Measurements from ENCODE around the gene DEUP1. TPM values are rescaled to one million over a fixed set of nuclear protein-coding genes. Genes with fewer than 3 reads are reported as not detected.

The DEUP1 gene
- total RNA-seq, 1 experiment from 2014 or later: 0.44 TPM

DNA sequence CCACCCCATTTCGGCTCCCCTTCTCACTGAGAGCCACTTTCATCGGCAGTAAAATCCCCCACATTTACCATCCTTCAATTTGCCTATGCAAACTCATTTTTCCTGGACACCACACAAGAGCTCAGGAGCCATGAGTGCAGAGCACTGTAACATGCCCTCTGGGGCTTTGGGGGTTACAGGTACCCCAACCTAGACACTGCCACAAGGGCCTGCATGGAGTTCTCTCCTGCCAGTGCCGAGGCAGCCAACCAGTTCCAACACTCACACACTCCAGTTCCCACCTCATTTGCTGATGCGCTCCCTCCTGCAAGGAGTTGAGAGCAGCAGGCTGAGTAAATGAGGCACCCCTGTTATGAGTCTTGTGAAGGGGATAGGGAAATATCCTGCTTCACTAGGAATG, 136.5 kb downstream of the DEUP1 start (continued):
- no peak for TF ChIP-seq ZNF121 (CRISPR knock-in tag; IDR thresholded peaks at IDR 0.05)
- no peak for TF ChIP-seq SMAD4 (CRISPR knock-in tag; IDR thresholded peaks at IDR 0.05)

DNA sequence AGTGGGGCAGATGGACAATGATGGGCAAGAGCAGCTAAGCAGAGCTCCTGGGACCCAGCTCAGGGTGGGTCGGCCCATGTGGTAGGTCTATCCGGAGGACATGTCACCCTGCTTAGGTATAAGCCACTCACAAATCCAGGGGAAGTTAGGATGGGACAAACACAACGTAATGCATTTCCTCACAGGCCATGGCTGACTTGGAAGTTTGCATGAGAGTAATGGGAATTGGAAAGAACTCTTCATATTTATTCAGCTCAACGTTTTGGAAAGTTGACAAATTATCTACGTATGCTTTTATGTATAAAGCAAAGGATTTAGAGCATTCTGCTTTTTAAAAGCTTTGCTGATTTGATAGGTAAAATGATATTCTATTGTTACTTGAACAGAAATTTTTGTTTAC, 137.7 kb downstream of the DEUP1 start:
- ATAC-seq (no peak), DNase-seq (ENCODE audit: low spot score) (no peak)
- no peaks in the 10 kb centered on the region for H3K9me3 Mint-ChIP-seq
- no peaks in the 10 kb centered on the region for H3K36me3 Mint-ChIP-seq
- ChIA-PET CTCF (no interaction called here), POLR2A (no interaction called here)
- H3K27me3 Mint-ChIP-seq (ENCODE audit: low read depth): no peaks in the 10 kb centered on the region
- TF ChIP-seq MXD4 (CRISPR knock-in tag; IDR thresholded peaks at IDR 0.05; ENCODE audit: borderline replicate concordance) (no peak), ZBTB21 (CRISPR knock-in tag; IDR thresholded peaks at IDR 0.05; ENCODE audit: borderline replicate concordance) (no peak), ETV6 (CRISPR knock-in tag; IDR thresholded peaks at IDR 0.05) (no peak), PRRX2 (CRISPR knock-in tag; IDR thresholded peaks at IDR 0.05) (no peak), ZNF423 (CRISPR knock-in tag; IDR thresholded peaks at IDR 0.05) (no peak), ZNF416 (CRISPR knock-in tag; IDR thresholded peaks at IDR 0.05) (no peak), ZNF317 (CRISPR knock-in tag; IDR thresholded peaks at IDR 0.05; ENCODE audit: borderline replicate concordance, low read depth) (no peak)
- TF ChIP-seq, protein P1, sequence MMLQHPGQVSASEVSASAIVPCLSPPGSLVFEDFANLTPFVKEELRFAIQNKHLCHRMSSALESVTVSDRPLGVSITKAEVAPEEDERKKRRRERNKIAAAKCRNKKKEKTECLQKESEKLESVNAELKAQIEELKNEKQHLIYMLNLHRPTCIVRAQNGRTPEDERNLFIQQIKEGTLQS (CRISPR knock-in tag; conservative IDR thresholded peaks at IDR 0.05): no peak
- TF ChIP-seq, protein P2, sequence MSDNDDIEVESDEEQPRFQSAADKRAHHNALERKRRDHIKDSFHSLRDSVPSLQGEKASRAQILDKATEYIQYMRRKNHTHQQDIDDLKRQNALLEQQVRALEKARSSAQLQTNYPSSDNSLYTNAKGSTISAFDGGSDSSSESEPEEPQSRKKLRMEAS (CRISPR knock-in tag; IDR thresholded peaks at IDR 0.05): no peak
- H3K4me3 Mint-ChIP-seq: no peak overlapping the region
- peaks cover 7% of the 10 kb centered on the region for H3K4me1 Mint-ChIP-seq
- peak overlapping the region; percentile 25; the same call in 1 of the 2 replicates for H3K27ac Mint-ChIP-seq

DNA sequence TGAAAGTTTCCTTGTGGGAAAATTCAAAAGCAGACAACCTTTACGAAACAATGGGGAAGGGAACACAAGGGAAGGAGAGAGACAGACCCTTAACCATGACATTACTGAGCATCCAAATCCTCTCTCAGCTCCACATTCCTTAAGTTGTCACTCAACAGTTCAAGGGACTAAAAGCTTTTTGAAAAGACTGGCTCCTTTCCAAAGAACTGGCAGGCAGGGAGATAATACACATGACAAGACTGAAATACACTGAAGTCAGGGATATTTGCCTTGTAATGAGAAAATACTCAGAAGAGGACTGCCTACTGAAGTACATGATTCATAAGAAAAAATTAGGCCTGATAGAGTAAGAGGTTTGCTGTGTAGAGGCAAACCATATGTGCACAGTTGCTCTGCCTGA, 143.6 kb downstream of the DEUP1 start:
- no peak for ATAC-seq
- Mint-ChIP-seq H3K9me3 (peaks cover 17% of the 10 kb centered on the region), H3K4me3 (no peak overlapping the region), H3K4me1 (peaks cover 40% of the 10 kb centered on the region), H3K27ac (no peak overlapping the region), H3K27me3 (ENCODE audit: low read depth) (no peaks in the 10 kb centered on the region), H3K36me3 (peaks cover 18% of the 10 kb centered on the region)
- TF ChIP-seq, protein P3, sequence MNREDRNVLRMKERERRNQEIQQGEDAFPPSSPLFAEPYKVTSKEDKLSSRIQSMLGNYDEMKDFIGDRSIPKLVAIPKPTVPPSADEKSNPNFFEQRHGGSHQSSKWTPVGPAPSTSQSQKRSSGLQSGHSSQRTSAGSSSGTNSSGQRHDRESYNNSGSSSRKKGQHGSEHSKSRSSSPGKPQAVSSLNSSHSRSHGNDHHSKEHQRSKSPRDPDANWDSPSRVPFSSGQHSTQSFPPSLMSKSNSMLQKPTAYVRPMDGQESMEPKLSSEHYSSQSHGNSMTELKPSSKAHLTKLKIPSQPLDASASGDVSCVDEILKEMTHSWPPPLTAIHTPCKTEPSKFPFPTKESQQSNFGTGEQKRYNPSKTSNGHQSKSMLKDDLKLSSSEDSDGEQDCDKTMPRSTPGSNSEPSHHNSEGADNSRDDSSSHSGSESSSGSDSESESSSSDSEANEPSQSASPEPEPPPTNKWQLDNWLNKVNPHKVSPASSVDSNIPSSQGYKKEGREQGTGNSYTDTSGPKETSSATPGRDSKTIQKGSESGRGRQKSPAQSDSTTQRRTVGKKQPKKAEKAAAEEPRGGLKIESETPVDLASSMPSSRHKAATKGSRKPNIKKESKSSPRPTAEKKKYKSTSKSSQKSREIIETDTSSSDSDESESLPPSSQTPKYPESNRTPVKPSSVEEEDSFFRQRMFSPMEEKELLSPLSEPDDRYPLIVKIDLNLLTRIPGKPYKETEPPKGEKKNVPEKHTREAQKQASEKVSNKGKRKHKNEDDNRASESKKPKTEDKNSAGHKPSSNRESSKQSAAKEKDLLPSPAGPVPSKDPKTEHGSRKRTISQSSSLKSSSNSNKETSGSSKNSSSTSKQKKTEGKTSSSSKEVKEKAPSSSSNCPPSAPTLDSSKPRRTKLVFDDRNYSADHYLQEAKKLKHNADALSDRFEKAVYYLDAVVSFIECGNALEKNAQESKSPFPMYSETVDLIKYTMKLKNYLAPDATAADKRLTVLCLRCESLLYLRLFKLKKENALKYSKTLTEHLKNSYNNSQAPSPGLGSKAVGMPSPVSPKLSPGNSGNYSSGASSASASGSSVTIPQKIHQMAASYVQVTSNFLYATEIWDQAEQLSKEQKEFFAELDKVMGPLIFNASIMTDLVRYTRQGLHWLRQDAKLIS (CRISPR knock-in tag; IDR thresholded peaks at IDR 0.05; ENCODE audit: borderline replicate concordance): no peak
- TF ChIP-seq, protein P4, sequence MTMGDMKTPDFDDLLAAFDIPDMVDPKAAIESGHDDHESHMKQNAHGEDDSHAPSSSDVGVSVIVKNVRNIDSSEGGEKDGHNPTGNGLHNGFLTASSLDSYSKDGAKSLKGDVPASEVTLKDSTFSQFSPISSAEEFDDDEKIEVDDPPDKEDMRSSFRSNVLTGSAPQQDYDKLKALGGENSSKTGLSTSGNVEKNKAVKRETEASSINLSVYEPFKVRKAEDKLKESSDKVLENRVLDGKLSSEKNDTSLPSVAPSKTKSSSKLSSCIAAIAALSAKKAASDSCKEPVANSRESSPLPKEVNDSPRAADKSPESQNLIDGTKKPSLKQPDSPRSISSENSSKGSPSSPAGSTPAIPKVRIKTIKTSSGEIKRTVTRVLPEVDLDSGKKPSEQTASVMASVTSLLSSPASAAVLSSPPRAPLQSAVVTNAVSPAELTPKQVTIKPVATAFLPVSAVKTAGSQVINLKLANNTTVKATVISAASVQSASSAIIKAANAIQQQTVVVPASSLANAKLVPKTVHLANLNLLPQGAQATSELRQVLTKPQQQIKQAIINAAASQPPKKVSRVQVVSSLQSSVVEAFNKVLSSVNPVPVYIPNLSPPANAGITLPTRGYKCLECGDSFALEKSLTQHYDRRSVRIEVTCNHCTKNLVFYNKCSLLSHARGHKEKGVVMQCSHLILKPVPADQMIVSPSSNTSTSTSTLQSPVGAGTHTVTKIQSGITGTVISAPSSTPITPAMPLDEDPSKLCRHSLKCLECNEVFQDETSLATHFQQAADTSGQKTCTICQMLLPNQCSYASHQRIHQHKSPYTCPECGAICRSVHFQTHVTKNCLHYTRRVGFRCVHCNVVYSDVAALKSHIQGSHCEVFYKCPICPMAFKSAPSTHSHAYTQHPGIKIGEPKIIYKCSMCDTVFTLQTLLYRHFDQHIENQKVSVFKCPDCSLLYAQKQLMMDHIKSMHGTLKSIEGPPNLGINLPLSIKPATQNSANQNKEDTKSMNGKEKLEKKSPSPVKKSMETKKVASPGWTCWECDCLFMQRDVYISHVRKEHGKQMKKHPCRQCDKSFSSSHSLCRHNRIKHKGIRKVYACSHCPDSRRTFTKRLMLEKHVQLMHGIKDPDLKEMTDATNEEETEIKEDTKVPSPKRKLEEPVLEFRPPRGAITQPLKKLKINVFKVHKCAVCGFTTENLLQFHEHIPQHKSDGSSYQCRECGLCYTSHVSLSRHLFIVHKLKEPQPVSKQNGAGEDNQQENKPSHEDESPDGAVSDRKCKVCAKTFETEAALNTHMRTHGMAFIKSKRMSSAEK (CRISPR knock-in tag; IDR thresholded peaks at IDR 0.05; ENCODE audit: borderline replicate concordance): no peak
- TF ChIP-seq NR1H2 (CRISPR knock-in tag; IDR thresholded peaks at IDR 0.05): no peak
- POLR2A ChIA-PET: no interaction called here
- CTCF ChIA-PET: no interaction called here
- no peak for DNase-seq (ENCODE audit: low spot score)
